Measurements from ENCODE around the gene ARHGEF39. TPM values are rescaled to one million over a fixed set of nuclear protein-coding genes. Genes with fewer than 3 reads are reported as not detected.

ARHGEF39 gene
- total and polyA plus RNA-seq, 8 donors = 0.20 to 2.0 (median 1.0) TPM

- H3K4me3 ChIP-seq = no peak overlapping the region
- no peaks in the 10 kb centered on the region for H3K27me3 ChIP-seq
- H3K4me1 ChIP-seq = no peaks in the 10 kb centered on the region
- no peak for TF ChIP-seq CTCF (IDR thresholded peaks at IDR 0.05)
- no peak for DNase-seq
- ATAC-seq = no peak
- FAIRE-seq = no peak
- 85 to 86% methylated on average over 21 of the region's 21 CpGs for WGBS, 2 donors
- H3K36me3 ChIP-seq = peaks cover 11 to 90% (median 60%) of the 10 kb centered on the region in 3 donors
- intact Hi-C loops (cut with DNase I) = no loop called here
- no peak overlapping the region for H3K27ac ChIP-seq
- no peaks in the 10 kb centered on the region for H3K9me3 ChIP-seq
These were observed 46.8 kb upstream of the ARHGEF39 start for GRCh38 chr9:35711501-35712428.

GRCh38 chr9:35710818-35711500 lies 46.0 kb upstream of the ARHGEF39 start:
- H3K27ac ChIP-seq = no peak overlapping the region
- peaks cover 11 to 90% (median 62%) of the 10 kb centered on the region in 3 donors for H3K36me3 ChIP-seq
- H3K4me1 ChIP-seq = no peaks in the 10 kb centered on the region
- FAIRE-seq = no peak
- no peak overlapping the region for H3K4me3 ChIP-seq
- WGBS, 2 donors = 74 to 76% methylated on average over 7 of the region's 7 CpGs
- no peaks in the 10 kb centered on the region for H3K9me3 ChIP-seq
- no peaks in the 10 kb centered on the region for H3K27me3 ChIP-seq
- DNase-seq = no peak
- TF ChIP-seq CTCF (IDR thresholded peaks at IDR 0.05) = no peak
- ATAC-seq = no peak
- intact Hi-C loops (cut with DNase I) = no loop called here

GRCh38 chr9:35708146-35708545 lies 43.2 kb upstream of the ARHGEF39 start:
- 95 to 96% methylated on average over 4 of the region's 4 CpGs for WGBS, 2 donors
- intact Hi-C loops (cut with DNase I) = loop anchor here in 1 of 3 donors (10.0 kb wide), 1 partner anchor 63 kb away; no protein-coding TSS in a partner anchor
- H3K4me1 ChIP-seq = no peaks in the 10 kb centered on the region
- H3K27ac ChIP-seq = no peak overlapping the region
- H3K4me3 ChIP-seq = no peak overlapping the region
- no peaks in the 10 kb centered on the region for H3K9me3 ChIP-seq
- TF ChIP-seq CTCF (IDR thresholded peaks at IDR 0.05) = no peak
- peaks cover 16 to 90% (median 62%) of the 10 kb centered on the region in 3 donors for H3K36me3 ChIP-seq
- H3K27me3 ChIP-seq = no peaks in the 10 kb centered on the region
- DNase-seq = no peak
- ATAC-seq = no peak
- no peak for FAIRE-seq

- DNase-seq (no peak), FAIRE-seq (no peak), ATAC-seq (no peak)
- H3K4me3 ChIP-seq = no peak overlapping the region
- no peak overlapping the region for H3K27ac ChIP-seq
- no peaks in the 10 kb centered on the region for H3K4me1 ChIP-seq
- intact Hi-C loops (cut with DNase I) = loop anchor here in 1 of 3 donors (10.0 kb wide), 1 partner anchor 62 kb away; no protein-coding TSS in a partner anchor
- H3K27me3 ChIP-seq = no peaks in the 10 kb centered on the region
- TF ChIP-seq CTCF (IDR thresholded peaks at IDR 0.05) = no peak
- peaks cover 12 to 91% (median 73%) of the 10 kb centered on the region in 3 donors for H3K36me3 ChIP-seq
- H3K9me3 ChIP-seq = no peaks in the 10 kb centered on the region
- 83 to 84% methylated on average over 10 of the region's 10 CpGs for WGBS, 2 donors
These were observed 42.0 kb upstream of the ARHGEF39 start for GRCh38 chr9:35706951-35707350.

Data from pancreas (tissue), 10 donors.